DND-41 (cell line): ENCODE data around the gene XPO4.
"Not testable (repeated sequence)": the region's sequence is repeated elsewhere in the genome, so short reads cannot be mapped to it uniquely, and the experiment has no call there.

Source experiments
- ATAC-seq: fragments of 200-7000 bp; cut with Tn5 transposase; 3 replicates; pipeline ENCODE4 v1.9.1; 2021; ENCODE audit warnings: low read depth; ENCODE audit not compliant: insufficient read depth
- DNase-seq: peaks from one replicate; pipeline ENCODE4 v3.0.0-alpha.2; 2020
- H2AFZ ChIP-seq: 2 replicates; pipeline ENCODE4 v1.6.0; 2012; ENCODE audit warnings: low read depth, low read length
- H3K27ac ChIP-seq: 2 replicates; pipeline ENCODE4 v1.5.1; 2012; ENCODE audit warnings: low read length, inconsistent platforms
- H3K27me3 ChIP-seq: fragments of 200-600 bp; sonication (generic); 2 replicates; pipeline ENCODE4 v1.6.0; 2012; ENCODE audit warnings: low read length, mild to moderate bottlenecking, inconsistent platforms; ENCODE audit not compliant: insufficient read depth, poor library complexity
- H3K36me3 ChIP-seq: 2 replicates; pipeline ENCODE4 v1.5.1; 2012; ENCODE audit warnings: low read length, inconsistent platforms; ENCODE audit not compliant: insufficient read depth
- H3K4me1 ChIP-seq: 2 replicates; pipeline ENCODE4 v1.5.1; 2012; ENCODE audit warnings: mild to moderate bottlenecking, low read length; ENCODE audit not compliant: insufficient read depth
- H3K4me2 ChIP-seq: 2 replicates; pipeline ENCODE4 v1.6.0; 2012; ENCODE audit warnings: mild to moderate bottlenecking, moderate library complexity, low read length, inconsistent platforms; ENCODE audit not compliant: insufficient read depth
- H3K4me3 ChIP-seq, 2 experiments: fragments of 200-600 bp in 1 of 2; shearing (Covaris generic) in 1 of 2; 2 replicates each; pipeline ENCODE4 v1.5.1; 2012 to 2016; ENCODE audit warnings: inconsistent platforms in 2 of 2, low read length in 2 of 2, mild to moderate bottlenecking in 2 of 2, low read depth in 1 of 2, moderate library complexity in 1 of 2
- H3K79me2 ChIP-seq: 2 replicates; pipeline ENCODE4 v1.6.0; 2012; ENCODE audit warnings: low read length, inconsistent platforms; ENCODE audit not compliant: insufficient read depth
- H3K9ac ChIP-seq: 2 replicates; pipeline ENCODE4 v1.6.0; 2012; ENCODE audit warnings: low read depth, mild to moderate bottlenecking, inconsistent platforms, low read length, moderate library complexity
- H3K9me3 ChIP-seq: 2 replicates; pipeline ENCODE4 v1.5.1; 2012; ENCODE audit warnings: low read length, moderate library complexity, mild to moderate bottlenecking, inconsistent platforms; ENCODE audit not compliant: insufficient read depth, severe bottlenecking
- H4K20me1 ChIP-seq: 2 replicates; pipeline ENCODE4 v1.6.0; 2012; ENCODE audit warnings: low read length; ENCODE audit not compliant: insufficient read depth
- CTCF ChIP-seq: IDR thresholded peaks from 2 replicates; pipeline ENCODE4 v1.5.1; 2012; ENCODE audit warnings: borderline replicate concordance, low read length, moderate library complexity, mild to moderate bottlenecking; ENCODE audit not compliant: poor library complexity, severe bottlenecking; ENCODE audit errors: extremely low read depth
- EZH2 ChIP-seq: IDR thresholded peaks from 3 replicates; pipeline ENCODE4 v1.6.1; 2012; ENCODE audit warnings: borderline replicate concordance, low read depth, mild to moderate bottlenecking, moderate library complexity, low read length, inconsistent platforms; ENCODE audit not compliant: severe bottlenecking

Gene XPO4

GRCh38 chr13:20902438-20903163 lies at the start of gene XPO4:
Gene XPO4, minus strand, starts transcription at chr13:20902746. Its CDS starts 8 bp downstream, at chr13:20902738.
- Histone ChIP-seq H2AFZ (peak within 1 kb of the TSS; percentile 100), H3K4me3 (peak within 1 kb of the TSS; percentile 81 to 90), H3K27ac (peak within 1 kb of the TSS; percentile 83), H3K9ac (peak within 1 kb of the TSS; percentile 90), H3K4me1 (peaks cover 36% of the 10 kb centered on the region), H3K9me3 (no peaks in the 10 kb centered on the region), H3K79me2 (peaks cover 55% of the 10 kb centered on the region), H4K20me1 (peaks cover 8% of the 10 kb centered on the region; the same call in 1 of the 2 replicates), H3K27me3 (no peaks in the 10 kb centered on the region), H3K36me3 (peaks cover 15% of the 10 kb centered on the region), H3K4me2 (peak within 1 kb of the TSS; percentile 85)
- DNase-seq (peak; percentile 82), ATAC-seq (peak; percentile 94)
- TF ChIP-seq EZH2 = no peak
- TF ChIP-seq CTCF = no peak

- not testable (repeated sequence) for H3K36me3 ChIP-seq, H3K9ac ChIP-seq, H2AFZ ChIP-seq, H3K4me2 ChIP-seq, H3K27me3 ChIP-seq, DNase-seq, H4K20me1 ChIP-seq, H3K27ac ChIP-seq, ATAC-seq, H3K79me2 ChIP-seq, H3K4me3 ChIP-seq, H3K9me3 ChIP-seq, H3K4me1 ChIP-seq
Observed at GRCh38 chr13:20948001-20948400, 45.5 kb upstream of the XPO4 start.

GRCh38 chr13:20945952-20946383 lies 43.4 kb upstream of the XPO4 start:
- no peak overlapping the region for H3K4me2 ChIP-seq
- DNase-seq = peak; percentile 8

More at GRCh38 chr13:20945952-20946383, 43.4 kb upstream of the XPO4 start:
- Histone ChIP-seq H3K27me3 (no peaks in the 10 kb centered on the region), H3K36me3 (no peaks in the 10 kb centered on the region), H3K9me3 (no peaks in the 10 kb centered on the region), H3K27ac (no peak overlapping the region), H3K79me2 (no peaks in the 10 kb centered on the region), H4K20me1 (no peaks in the 10 kb centered on the region), H3K9ac (no peak overlapping the region), H2AFZ (no peak overlapping the region), H3K4me1 (no peaks in the 10 kb centered on the region), H3K4me3 (no peak overlapping the region)
- no peak for ATAC-seq
- TF ChIP-seq EZH2 = no peak
- TF ChIP-seq CTCF = no peak
